WTC11 (cell line): ENCODE results near the gene EPSTI1.

ENCODE experiments used
- ATF6 ChIP-seq: sonication (generic); formaldehyde crosslinking; IDR thresholded peaks from 2 replicates; pipeline ENCODE4 v1.8.1; 2023; ENCODE audit warnings: mild to moderate bottlenecking, missing genetic modification reagents
- CTCF ChIP-seq: fragments of 200-600 bp; IDR thresholded peaks from 2 replicates; pipeline ENCODE4 v1.8.0; 2022; ENCODE audit warnings: antibody characterized with exemption
- SP1 ChIP-seq: sonication (generic); formaldehyde crosslinking; conservative IDR thresholded peaks from 2 replicates; pipeline ENCODE4 v1.8.1; 2022; ENCODE audit warnings: missing genetic modification reagents
- USF2 ChIP-seq: sonication (generic); formaldehyde crosslinking; IDR thresholded peaks from 2 replicates; pipeline ENCODE4 v1.8.1; 2023; ENCODE audit warnings: mild to moderate bottlenecking, missing genetic modification reagents, moderate library complexity
- ZBTB21 ChIP-seq: sonication (generic); formaldehyde crosslinking; IDR thresholded peaks from 2 replicates; pipeline ENCODE4 v1.8.1; 2023; ENCODE audit warnings: mild to moderate bottlenecking, missing genetic modification reagents, borderline replicate concordance
- ZNF423 ChIP-seq: fragments of 250-450 bp; sonication (Bioruptor Pico); IDR thresholded peaks from 2 replicates; pipeline ENCODE4 v2.1.2; 2022; ENCODE audit warnings: mild to moderate bottlenecking, moderate library complexity

- no peak for TF ChIP-seq ZBTB21 (CRISPR knock-in tag)
- TF ChIP-seq CTCF, result no peak
- no peak for TF ChIP-seq ZNF423 (CRISPR knock-in tag)
- TF ChIP-seq SP1 (CRISPR knock-in tag), result no peak
- no peak for TF ChIP-seq ATF6 (CRISPR knock-in tag)
- TF ChIP-seq USF2, result no peak
Observed at GRCh38 chr13:43039966-43040365, 47.9 kb upstream of the EPSTI1 start.
